ENCODE results near the gene RMI1. TPM values are rescaled to one million over a fixed set of nuclear protein-coding genes. Genes with fewer than 3 reads are reported as not detected.

RMI1 gene
- total RNA-seq, 4 donors from 2014 or later, result 5.3 to 11.6 (median 6.2) TPM

DNA sequence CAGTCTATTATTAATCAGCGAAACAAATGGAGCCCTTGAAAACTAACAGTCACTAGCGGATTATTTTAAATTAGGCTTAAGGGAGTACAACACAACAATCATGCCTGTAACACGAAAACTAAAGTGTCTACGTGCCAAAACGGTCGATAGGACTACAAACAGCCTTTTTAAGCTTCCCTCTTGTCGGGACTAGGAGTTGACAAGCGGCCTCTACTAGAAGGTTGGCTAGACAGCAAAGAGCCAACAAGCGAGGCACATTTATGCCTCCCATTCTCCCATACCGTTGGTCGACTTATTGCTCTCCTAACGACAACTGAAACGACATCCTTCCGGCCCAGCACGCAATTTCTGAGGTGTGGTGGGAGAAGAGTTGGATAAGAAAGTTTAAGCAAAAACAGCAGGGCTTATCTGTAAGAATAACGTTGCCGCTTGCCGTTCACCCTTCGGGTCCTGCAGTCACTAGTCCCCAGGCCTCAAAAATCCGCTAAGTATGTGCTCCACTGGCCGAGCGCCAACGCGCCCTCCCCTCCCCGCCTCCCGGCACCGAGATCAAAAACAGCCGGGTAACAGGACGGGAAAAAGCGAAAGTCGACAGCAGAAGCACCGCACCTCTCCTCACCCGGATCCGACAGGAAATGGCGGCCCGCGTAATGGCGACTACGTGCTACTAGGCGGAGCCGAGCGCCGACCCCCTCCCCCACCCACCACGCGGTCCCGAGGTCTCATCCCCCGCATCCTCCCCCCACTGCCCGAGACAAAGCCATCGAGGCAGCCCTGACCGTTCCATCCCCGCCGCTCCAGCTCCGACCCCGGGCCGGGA is 1.4 kb upstream of the RMI1 start:
- H3K27ac ChIP-seq (replicated peaks in 1 of 4), result peak overlapping the region; percentile 98 to 99 (median 99)
- intact Hi-C loops (cut with DNase I), result loop anchor here (5.0 kb wide), 1 partner anchor 193 kb away; no protein-coding TSS in a partner anchor
- H3K4me1 ChIP-seq, result peaks cover 40 to 56% (median 51%) of the 10 kb centered on the region in 4 donors

DNA sequence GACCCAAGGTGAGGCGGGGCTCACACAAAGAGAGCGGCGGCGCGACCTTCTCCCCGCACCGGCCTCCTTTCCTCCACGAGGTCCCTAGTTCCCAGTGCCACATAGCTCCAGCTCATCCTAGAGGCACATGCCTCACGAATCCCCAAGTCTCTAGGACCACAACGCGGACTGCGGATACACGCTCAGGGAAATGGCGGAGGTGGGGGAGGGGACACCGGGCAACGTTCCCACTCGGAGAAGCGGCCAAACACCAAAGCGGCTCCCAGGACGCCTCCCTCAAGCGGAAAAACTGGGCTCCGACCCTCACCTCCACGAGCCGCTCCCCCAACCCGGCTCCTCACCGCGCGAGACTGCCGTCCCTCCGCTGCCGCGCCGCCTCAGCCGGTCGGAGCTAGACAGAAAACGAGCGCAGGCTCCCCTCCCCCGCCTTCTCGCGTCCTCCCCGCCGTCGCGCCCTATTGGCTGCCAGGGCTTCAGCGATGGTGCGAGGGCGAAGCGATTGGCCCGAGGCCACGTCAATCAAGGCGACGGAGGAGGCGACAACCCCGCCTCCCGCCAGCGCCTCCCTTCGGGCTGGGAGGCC is 702 bp upstream of the RMI1 start, which contains the start of gene HNRNPK:
Gene HNRNPK, minus strand, starts transcription at position 404 of the 583 bp plus-strand sequence. CDS start 1,963 bp downstream, outside the sequence.
- 3% methylated on average over 18 of the region's 57 CpGs for WGBS
- Histone ChIP-seq H3K36me3 (peaks cover 22 to 33% (median 25%) of the 10 kb centered on the region in 4 donors), H3K27ac (replicated peaks in 1 of 4) (peak within 1 kb of the TSS; percentile 98 to 99 (median 99)), H3K9me3 (no peaks in the 10 kb centered on the region), H3K4me3 (peak within 1 kb of the TSS; percentile 76 to 97 (median 88)), H3K27me3 (no peaks in the 10 kb centered on the region), H3K4me1 (peaks cover 34 to 51% (median 45%) of the 10 kb centered on the region in 4 donors)
- intact Hi-C loops (cut with DNase I), result loop anchor here (5.0 kb wide), 1 partner anchor 192 kb away; no protein-coding TSS in a partner anchor
- DNase-seq (ENCODE audit: extremely low spot score), result peak; percentile 99
- TF ChIP-seq, protein P1, sequence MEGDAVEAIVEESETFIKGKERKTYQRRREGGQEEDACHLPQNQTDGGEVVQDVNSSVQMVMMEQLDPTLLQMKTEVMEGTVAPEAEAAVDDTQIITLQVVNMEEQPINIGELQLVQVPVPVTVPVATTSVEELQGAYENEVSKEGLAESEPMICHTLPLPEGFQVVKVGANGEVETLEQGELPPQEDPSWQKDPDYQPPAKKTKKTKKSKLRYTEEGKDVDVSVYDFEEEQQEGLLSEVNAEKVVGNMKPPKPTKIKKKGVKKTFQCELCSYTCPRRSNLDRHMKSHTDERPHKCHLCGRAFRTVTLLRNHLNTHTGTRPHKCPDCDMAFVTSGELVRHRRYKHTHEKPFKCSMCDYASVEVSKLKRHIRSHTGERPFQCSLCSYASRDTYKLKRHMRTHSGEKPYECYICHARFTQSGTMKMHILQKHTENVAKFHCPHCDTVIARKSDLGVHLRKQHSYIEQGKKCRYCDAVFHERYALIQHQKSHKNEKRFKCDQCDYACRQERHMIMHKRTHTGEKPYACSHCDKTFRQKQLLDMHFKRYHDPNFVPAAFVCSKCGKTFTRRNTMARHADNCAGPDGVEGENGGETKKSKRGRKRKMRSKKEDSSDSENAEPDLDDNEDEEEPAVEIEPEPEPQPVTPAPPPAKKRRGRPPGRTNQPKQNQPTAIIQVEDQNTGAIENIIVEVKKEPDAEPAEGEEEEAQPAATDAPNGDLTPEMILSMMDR (IDR thresholded peaks at IDR 0.05), result no peak
- TF ChIP-seq EP300 (IDR thresholded peaks at IDR 0.05), result no peak
- TF ChIP-seq POLR2AphosphoS5 (IDR thresholded peaks at IDR 0.05), result no peak
- no peak for TF ChIP-seq POLR2A (IDR thresholded peaks at IDR 0.05; ENCODE audit: low read depth)

More for the DNA sequence above, 1.4 kb upstream of the RMI1 start:
- WGBS, result under 1% methylated on average over 32 of the region's 55 CpGs
- Histone ChIP-seq H3K4me3 (peak overlapping the region; percentile 76 to 97 (median 88)), H3K27me3 (no peaks in the 10 kb centered on the region), H3K36me3 (peaks cover 29 to 40% (median 32%) of the 10 kb centered on the region in 4 donors), H3K9me3 (no peaks in the 10 kb centered on the region)
- DNase-seq (ENCODE audit: extremely low spot score), result peak; percentile 96
- TF ChIP-seq POLR2AphosphoS5 (IDR thresholded peaks at IDR 0.05) (peak in 1 of 2 donors; percentile 72), EP300 (IDR thresholded peaks at IDR 0.05) (no peak), POLR2A (IDR thresholded peaks at IDR 0.05; ENCODE audit: low read depth) (no peak)
- TF ChIP-seq, protein P1 (IDR thresholded peaks at IDR 0.05), result no peak

DNA sequence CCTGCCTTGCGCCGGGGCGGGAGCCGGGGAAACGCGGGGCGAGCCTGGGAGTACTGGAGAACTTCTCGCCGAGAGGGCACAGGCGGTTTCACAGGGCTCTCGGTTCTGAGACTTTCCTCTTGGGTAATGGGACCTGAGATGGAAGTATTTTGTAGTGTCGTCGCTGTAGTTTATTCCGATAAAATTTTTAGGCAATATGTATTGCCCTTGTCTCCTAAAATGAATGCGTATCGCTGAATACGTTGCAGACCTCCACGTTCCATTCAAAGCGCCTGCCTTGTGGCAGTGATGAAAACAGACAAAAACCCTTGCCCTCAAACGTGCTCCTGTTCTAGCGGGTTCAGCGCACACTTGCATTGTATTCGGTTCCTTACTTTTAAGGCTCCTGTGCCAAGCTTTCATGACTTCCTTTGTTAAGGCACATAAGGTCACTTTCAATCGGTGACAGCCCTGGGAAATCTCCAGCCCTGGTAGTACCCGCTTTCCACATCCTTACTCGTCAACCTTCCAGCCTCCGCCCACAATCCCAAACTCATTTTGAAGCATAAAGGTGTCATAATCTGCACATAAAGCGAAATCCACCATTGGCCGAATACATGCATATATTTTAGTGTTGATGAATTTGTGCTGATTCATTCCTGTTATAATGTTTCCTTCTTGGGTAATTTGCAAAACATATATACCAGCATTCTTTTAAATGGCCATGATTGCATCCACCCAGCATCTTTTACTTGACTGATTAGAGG is 694 bp downstream of the RMI1 start:
- no peak for TF ChIP-seq EP300 (IDR thresholded peaks at IDR 0.05)
- peak; percentile 13 to 26 for TF ChIP-seq POLR2AphosphoS5 (IDR thresholded peaks at IDR 0.05)
- Histone ChIP-seq H3K36me3 (peaks cover 8 to 19% (median 11%) of the 10 kb centered on the region in 4 donors), H3K9me3 (no peaks in the 10 kb centered on the region), H3K4me3 (peak overlapping the region; percentile 76 to 97 (median 88)), H3K27ac (replicated peaks in 1 of 4) (peak overlapping the region; percentile 98 to 99 (median 99)), H3K4me1 (peaks cover 24 to 46% (median 40%) of the 10 kb centered on the region in 4 donors), H3K27me3 (no peaks in the 10 kb centered on the region)
- 1% methylated on average over 29 of the region's 29 CpGs for WGBS
- no peak for DNase-seq (ENCODE audit: extremely low spot score)
- intact Hi-C loops (cut with DNase I), result no loop called here

DNA sequence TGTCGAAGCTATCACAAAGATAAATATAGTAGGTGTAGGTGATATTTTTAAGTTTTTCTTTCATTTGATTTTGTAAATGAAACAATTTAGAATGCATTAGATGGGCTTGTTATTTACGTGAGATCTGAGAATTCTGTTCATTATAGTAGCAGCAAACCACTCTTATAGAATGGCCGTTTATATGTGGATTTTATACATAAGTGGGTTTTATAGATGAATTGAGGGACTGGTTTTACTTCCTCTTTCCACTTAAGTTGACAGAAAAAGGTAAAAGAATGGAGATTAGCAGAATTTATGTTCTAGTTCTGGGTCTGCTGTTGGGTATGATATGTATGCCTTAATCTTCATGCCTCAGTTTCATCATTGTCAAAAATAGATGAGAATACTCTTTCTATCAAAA is 5.6 kb downstream of the RMI1 start:
- H3K4me1 ChIP-seq, result peaks cover 15 to 52% (median 46%) of the 10 kb centered on the region in 4 donors
- H3K9me3 ChIP-seq, result no peaks in the 10 kb centered on the region
- TF ChIP-seq, protein P1 (IDR thresholded peaks at IDR 0.05), result no peak
- TF ChIP-seq POLR2AphosphoS5 (IDR thresholded peaks at IDR 0.05), result no peak
- no peak for TF ChIP-seq POLR2A (IDR thresholded peaks at IDR 0.05; ENCODE audit: low read depth)
- TF ChIP-seq EP300 (IDR thresholded peaks at IDR 0.05), result no peak
- intact Hi-C loops (cut with DNase I), result no loop called here
- peak overlapping the region; percentile 72 to 76 (median 73) for H3K27ac ChIP-seq (replicated peaks in 1 of 4)
- H3K27me3 ChIP-seq, result no peaks in the 10 kb centered on the region
- WGBS, result 80% methylated on average over 3 of the region's 3 CpGs
- H3K4me3 ChIP-seq, result no peak overlapping the region
- H3K36me3 ChIP-seq, result no peaks in the 10 kb centered on the region
- DNase-seq (ENCODE audit: extremely low spot score), result no peak
